Common myeloid progenitor, CD34-positive (primary cell): ENCODE measurements around the gene WDR90.

ENCODE experiments used
- CTCF ChIA-PET: fragments of 350-600 bp; sonication (Branson Sonifier 250); formaldehyde crosslinking; loops from one replicate; lab custom pipeline; 2021; ENCODE audit warnings: antibody characterized with exemption; lab: Charles Lee
- POLR2A ChIA-PET: fragments of 350-600 bp; sonication (Branson Sonifier 250); formaldehyde crosslinking; loops from one replicate; lab custom pipeline; 2021; ENCODE audit warnings: antibody characterized with exemption; lab: Charles Lee
- DNase-seq, 3 donors: peaks; one replicate each; pipeline versions ENCODE4 v3.0.0 to v3.0.0-alpha.2; 2013
- H3K27ac ChIP-seq, 2 experiments: 1 replicate in 1 of 2; 2 replicates in 1 of 2; pipeline ENCODE4 v1.7.0; 2013; ENCODE audit warnings: inconsistent platforms in 2 of 2, low read length in 2 of 2, mild to moderate bottlenecking in 2 of 2, low read depth in 1 of 2, moderate library complexity in 1 of 2; ENCODE audit not compliant: severe bottlenecking in 2 of 2, insufficient read depth in 1 of 2, poor library complexity in 1 of 2
- H3K27me3 ChIP-seq, 5 experiments: replicated peaks in 2 of 5; 1 replicate in 3 of 5; 2 replicates in 2 of 5; pipeline versions ENCODE4 v1.6.1 to v1.7.0; 2013; ENCODE audit warnings: low read length in 4 of 5, mild to moderate bottlenecking in 2 of 5, moderate library complexity in 2 of 5, inconsistent platforms in 1 of 5; ENCODE audit not compliant: insufficient read depth in 5 of 5, control insufficient read depth in 4 of 5
- H3K36me3 ChIP-seq, 4 experiments: 1 replicate in 2 of 4; 2 replicates in 2 of 4; pipeline versions ENCODE4 v1.6.1 to v1.7.0; 2013; ENCODE audit warnings: low read length in 3 of 4, control low read depth in 1 of 4, mild to moderate bottlenecking in 1 of 4; ENCODE audit not compliant: control insufficient read depth in 4 of 4, insufficient read depth in 4 of 4
- H3K4me1 ChIP-seq, 4 experiments: 1 replicate in 3 of 4; 2 replicates in 1 of 4; pipeline versions ENCODE4 v1.6.1 to v1.7.1; 2013; ENCODE audit warnings: low read length in 3 of 4, mild to moderate bottlenecking in 3 of 4, control low read depth in 1 of 4, inconsistent platforms in 1 of 4, moderate library complexity in 1 of 4; ENCODE audit not compliant: control insufficient read depth in 4 of 4, insufficient read depth in 4 of 4; ENCODE audit errors: control extremely low read depth in 1 of 4
- H3K4me3 ChIP-seq, 7 experiments: 1 replicate in 4 of 7; 2 replicates in 3 of 7; pipeline versions ENCODE4 v1.5.1 to v1.7.0; 2013; ENCODE audit warnings: mild to moderate bottlenecking in 7 of 7, low read length in 6 of 7, moderate library complexity in 6 of 7, inconsistent platforms in 2 of 7, low read depth in 2 of 7, control low read depth in 1 of 7; ENCODE audit not compliant: insufficient read depth in 4 of 7, control insufficient read depth in 1 of 7; ENCODE audit errors: extremely low read depth in 1 of 7
- H3K9me3 ChIP-seq, 5 experiments: 1 replicate in 4 of 5; 2 replicates in 1 of 5; pipeline versions ENCODE4 v1.6.1 to v1.7.1; 2013; ENCODE audit warnings: low read length in 4 of 5, mild to moderate bottlenecking in 2 of 5, inconsistent platforms in 1 of 5, low read depth in 1 of 5, moderate library complexity in 1 of 5; ENCODE audit not compliant: control insufficient read depth in 4 of 5, insufficient read depth in 2 of 5; ENCODE audit errors: control extremely low read depth in 1 of 5
- WGBS: methylation state at CpG from one replicate; pipeline ENCODE4 v1.1.5; 2013; ENCODE audit not compliant: insufficient coverage; 5-methylcytosine and 5-hydroxymethylcytosine counted together

Gene WDR90

DNA sequence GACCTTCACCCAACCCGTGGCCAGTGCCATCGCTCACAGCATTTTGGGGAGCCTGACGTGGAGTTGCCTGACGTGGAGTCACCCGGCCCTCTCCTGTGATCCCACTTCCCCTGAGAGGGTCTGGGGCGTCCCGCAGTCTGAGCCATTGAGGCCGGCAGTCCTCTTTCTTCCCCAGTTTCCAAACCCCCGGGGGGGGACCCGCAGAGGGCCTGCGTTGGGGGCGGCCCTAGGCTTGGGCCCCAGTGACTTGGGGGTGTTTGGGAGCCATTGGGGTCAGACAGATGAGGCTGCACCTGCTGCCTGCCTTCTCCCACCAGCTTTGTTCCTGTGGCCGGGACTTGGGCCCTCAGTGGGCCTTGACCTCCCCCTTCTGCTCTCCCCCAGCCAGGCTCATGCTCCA, 20.5 kb downstream of the WDR90 start:
- no peak overlapping the region for H3K27ac ChIP-seq
- WGBS: 94% methylated on average over 10 of the region's 13 CpGs

DNA sequence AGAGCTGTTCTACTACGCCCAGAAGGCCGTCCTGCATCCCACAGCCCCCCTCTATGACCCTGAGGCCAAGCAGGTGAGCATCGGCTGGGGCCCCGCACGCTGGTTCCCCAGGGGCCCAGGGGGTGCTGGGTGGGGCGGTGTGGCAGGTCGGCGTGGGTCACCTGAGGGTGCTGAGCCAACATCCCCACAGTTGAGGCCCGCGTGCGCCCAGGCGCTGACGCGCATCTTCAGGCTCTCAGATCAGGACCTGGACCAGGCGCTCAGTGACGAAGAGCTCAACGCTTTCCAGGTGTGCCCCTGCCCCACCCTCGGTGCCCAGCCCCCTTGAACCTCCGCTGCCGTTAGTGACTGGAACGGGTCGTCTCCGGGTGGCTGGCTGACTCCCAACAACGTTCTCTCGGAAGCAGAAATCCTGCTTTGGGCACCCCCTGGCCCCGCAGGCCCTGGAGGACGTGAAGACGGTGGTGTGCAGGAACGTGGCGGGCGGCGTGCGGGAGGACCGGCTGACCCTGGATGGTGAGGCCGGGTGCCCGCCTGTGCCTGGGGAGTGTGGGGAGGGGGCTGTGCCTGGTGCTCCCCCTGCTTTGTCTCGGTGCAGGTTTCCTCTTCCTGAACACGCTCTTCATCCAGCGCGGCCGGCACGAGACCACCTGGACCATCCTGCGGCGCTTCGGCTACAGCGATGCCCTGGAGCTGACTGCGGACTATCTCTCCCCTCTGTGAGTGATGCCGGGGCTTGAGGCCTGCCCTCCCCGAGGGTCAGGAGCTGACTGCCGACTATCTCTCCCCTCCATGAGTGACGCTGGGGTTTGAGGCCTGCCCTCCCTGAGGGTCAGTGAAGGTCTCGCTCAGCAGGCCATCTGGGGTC, 21.6 kb downstream of the WDR90 start:
- H3K36me3 ChIP-seq: peaks cover 2 to 63% (median 41%) of the 10 kb centered on the region in 4 experiments
- ChIA-PET CTCF (interaction anchor here (1.0 to 1.6 kb wide), 3 partner anchors 8 to 18 kb away, joined by 3 to 4 read pairs (median 4); no protein-coding TSS in a partner anchor), POLR2A (no interaction called here)
- no peak overlapping the region for H3K27ac ChIP-seq
- H3K4me1 ChIP-seq: peaks cover 0 to 28% (median 23%) of the 10 kb centered on the region in 4 experiments
- peaks cover 0 to 12% (median 0%) of the 10 kb centered on the region in 5 experiments for H3K27me3 ChIP-seq
- DNase-seq: no peak
- H3K4me3 ChIP-seq: no peak overlapping the region
- 98% methylated on average over 45 of the region's 52 CpGs for WGBS
- no peaks in the 10 kb centered on the region for H3K9me3 ChIP-seq

More for the DNA sequence above, 20.5 kb downstream of the WDR90 start:
- H3K4me1 ChIP-seq: peaks cover 0 to 20% (median 16%) of the 10 kb centered on the region in 4 experiments
- ChIA-PET CTCF (interaction anchor here (1.0 kb wide), 1 partner anchor 9 kb away, joined by 3 read pairs; no protein-coding TSS in a partner anchor), POLR2A (no interaction called here)
- no peak for DNase-seq
- H3K27me3 ChIP-seq: peaks cover 0 to 1% (median 0%) of the 10 kb centered on the region in 5 experiments
- no peak overlapping the region for H3K4me3 ChIP-seq
- peaks cover 2 to 63% (median 41%) of the 10 kb centered on the region in 4 experiments for H3K36me3 ChIP-seq
- H3K9me3 ChIP-seq: no peaks in the 10 kb centered on the region

DNA sequence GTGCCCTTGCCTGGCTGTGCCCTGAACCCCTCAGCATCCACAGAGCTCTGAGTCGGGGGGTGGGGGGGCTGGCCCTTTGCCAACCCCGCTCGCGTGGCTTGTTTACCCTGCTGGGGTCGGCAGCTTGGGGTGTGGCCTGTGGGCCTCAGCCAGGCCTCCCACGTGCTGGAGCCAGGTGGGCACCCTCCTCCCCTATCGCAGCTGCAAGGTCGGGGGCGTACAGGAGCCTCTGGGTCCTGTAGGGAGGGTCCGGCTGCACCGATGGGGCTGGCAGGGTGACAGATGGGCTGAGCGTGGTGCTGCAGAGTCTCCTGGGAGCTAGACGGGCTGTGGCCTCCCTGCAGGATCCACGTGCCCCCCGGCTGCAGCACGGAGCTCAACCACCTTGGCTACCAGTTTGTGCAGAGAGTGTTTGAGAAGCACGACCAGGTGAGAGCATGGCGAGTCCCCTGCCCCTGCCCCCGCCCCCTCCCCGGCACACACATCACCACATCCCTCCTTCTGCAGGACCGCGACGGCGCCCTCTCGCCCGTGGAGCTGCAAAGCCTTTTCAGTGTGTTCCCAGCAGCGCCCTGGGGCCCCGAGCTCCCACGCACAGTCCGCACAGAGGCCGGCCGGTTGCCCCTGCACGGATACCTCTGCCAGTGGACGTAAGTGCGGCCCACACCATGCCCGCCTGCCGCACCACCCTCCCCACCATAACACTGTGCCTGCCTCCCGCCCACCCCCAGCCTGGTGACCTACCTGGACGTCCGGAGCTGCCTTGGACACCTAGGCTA, 22.4 kb downstream of the WDR90 start:
- no peak for DNase-seq
- Histone ChIP-seq H3K27me3 (peaks cover 0 to 19% (median 2%) of the 10 kb centered on the region in 5 experiments), H3K9me3 (no peaks in the 10 kb centered on the region), H3K4me1 (peaks cover 0 to 29% (median 23%) of the 10 kb centered on the region in 4 experiments), H3K27ac (no peak overlapping the region), H3K4me3 (no peak overlapping the region), H3K36me3 (peaks cover 2 to 58% (median 41%) of the 10 kb centered on the region in 4 experiments)
- ChIA-PET CTCF (interaction anchor here (1.1 to 1.6 kb wide), 2 partner anchors 10 to 17 kb away, joined by 4 read pairs; no protein-coding TSS in a partner anchor), POLR2A (no interaction called here)
- WGBS: 93% methylated on average over 27 of the region's 40 CpGs

DNA sequence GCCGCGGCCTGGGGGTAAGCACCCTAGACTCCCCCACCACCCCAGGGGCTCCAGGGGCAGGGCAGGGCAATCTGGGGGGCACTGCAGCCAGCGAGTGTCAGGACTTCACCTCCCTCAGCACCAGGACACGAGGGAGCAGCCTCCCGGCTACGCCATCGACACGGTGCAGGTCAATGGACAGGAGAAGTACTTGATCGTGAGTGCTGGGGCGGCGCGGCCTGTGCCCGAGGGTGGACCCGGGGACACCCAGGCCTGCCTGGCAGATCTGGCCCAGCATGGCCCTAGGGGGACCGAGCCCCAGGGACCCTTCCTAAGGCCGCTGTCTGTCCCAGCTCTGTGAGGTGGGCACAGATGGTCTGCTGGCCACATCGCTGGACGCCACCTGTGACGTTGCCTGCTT, 23.2 kb downstream of the WDR90 start:
- CTCF ChIA-PET: interaction anchor here (1.6 kb wide), 1 partner anchor 16 kb away, joined by 4 read pairs; no protein-coding TSS in a partner anchor
- Histone ChIP-seq H3K4me3 (no peak overlapping the region), H3K36me3 (peaks cover 2 to 50% (median 41%) of the 10 kb centered on the region in 4 experiments), H3K9me3 (no peaks in the 10 kb centered on the region), H3K27me3 (peaks cover 0 to 27% (median 2%) of the 10 kb centered on the region in 5 experiments), H3K27ac (no peak overlapping the region), H3K4me1 (peaks cover 0 to 26% (median 21%) of the 10 kb centered on the region in 4 experiments)
- no peak for DNase-seq
- POLR2A ChIA-PET: no interaction called here
- WGBS: over 99% methylated on average over 16 of the region's 19 CpGs

DNA sequence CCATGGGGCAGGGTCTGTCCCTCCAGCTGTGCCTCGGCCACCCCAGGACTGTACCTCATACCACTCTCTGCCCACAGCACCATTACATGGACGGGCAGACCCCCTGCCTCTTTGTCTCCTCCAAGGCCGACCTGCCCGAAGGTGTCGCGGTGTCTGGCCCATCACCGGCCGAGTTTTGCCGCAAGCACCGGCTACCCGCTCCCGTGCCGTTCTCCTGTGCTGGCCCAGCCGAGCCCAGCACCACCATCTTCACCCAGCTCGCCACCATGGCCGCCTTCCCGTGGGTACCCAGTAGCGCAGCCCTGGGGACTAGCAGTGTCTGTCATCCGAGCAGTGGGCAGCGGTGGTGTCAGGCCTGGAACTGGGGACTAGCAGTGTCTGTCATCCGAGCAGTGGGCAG, 23.7 kb downstream of the WDR90 start:
- H3K9me3 ChIP-seq: no peaks in the 10 kb centered on the region
- H3K27ac ChIP-seq: no peak overlapping the region
- peaks cover 0 to 22% (median 19%) of the 10 kb centered on the region in 4 experiments for H3K4me1 ChIP-seq
- no peak for DNase-seq
- H3K4me3 ChIP-seq: no peak overlapping the region
- 96% methylated on average over 19 of the region's 21 CpGs for WGBS
- ChIA-PET POLR2A (no interaction called here), CTCF (interaction anchor here (1.0 kb wide), 1 partner anchor 11 kb away, joined by 4 read pairs; the partner anchor contains the start of gene JMJD8)
- H3K36me3 ChIP-seq: peaks cover 2 to 50% (median 40%) of the 10 kb centered on the region in 4 experiments
- H3K27me3 ChIP-seq: peaks cover 0 to 32% (median 2%) of the 10 kb centered on the region in 5 experiments

DNA sequence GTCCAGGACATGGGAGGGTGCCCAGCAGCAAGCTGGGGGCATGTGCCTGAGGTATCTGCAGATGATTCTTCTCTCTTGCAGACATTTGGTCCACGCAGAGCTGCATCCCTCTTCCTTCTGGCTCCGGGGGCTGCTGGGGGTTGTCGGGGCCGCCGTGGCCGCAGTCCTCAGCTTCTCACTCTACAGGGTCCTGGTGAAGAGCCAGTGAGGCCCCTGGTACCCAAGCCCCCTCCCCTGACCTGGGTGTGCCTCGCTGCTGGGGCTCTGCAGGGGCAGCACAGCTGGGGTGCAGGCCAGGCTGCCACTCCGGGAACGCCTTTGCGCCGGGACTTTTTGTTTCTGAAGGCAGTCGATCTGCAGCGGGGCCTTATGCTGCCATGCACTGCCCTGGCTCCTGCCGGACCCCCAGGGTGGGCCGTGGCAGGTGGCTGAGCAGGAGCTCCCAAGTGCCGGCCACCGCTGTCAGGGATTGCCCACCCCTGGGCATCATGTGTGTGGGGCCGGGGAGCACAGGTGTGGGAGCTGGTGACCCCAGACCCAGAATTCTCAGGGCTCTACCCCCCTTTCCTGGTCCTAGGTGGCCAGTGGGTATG, 24.3 kb downstream of the WDR90 start:
- DNase-seq: no peak
- no peak overlapping the region for H3K27ac ChIP-seq
- peaks cover 2 to 50% (median 40%) of the 10 kb centered on the region in 4 experiments for H3K36me3 ChIP-seq
- POLR2A ChIA-PET: no interaction called here
- CTCF ChIA-PET: interaction anchor here (0.8 to 1.0 kb wide), 2 partner anchors 10 to 79 kb away, joined by 3 to 4 read pairs; partner anchors contain the start of gene JMJD8
- peaks cover 0 to 19% (median 17%) of the 10 kb centered on the region in 4 experiments for H3K4me1 ChIP-seq
- 93% methylated on average over 18 of the region's 18 CpGs for WGBS
- H3K9me3 ChIP-seq: no peaks in the 10 kb centered on the region
- no peak overlapping the region for H3K4me3 ChIP-seq
- peaks cover 0 to 32% (median 2%) of the 10 kb centered on the region in 5 experiments for H3K27me3 ChIP-seq
